ENCODE data around the gene SLC25A38. TPM values are rescaled to one million over a fixed set of nuclear protein-coding genes. Genes with fewer than 3 reads are reported as not detected.
"Not testable (repeated sequence)": the region's sequence is repeated elsewhere in the genome, so short reads cannot be mapped to it uniquely, and the experiment has no call there.

SLC25A38 gene
- total RNA-seq, 4 donors from 2014 or later, result 20.3 to 45.7 (median 36.1) TPM

- DNase-seq (ENCODE audit: extremely low spot score), result no peak
- H3K4me3 ChIP-seq, result no peak overlapping the region
- intact Hi-C loops (cut with DNase I), result no loop called here
- no peaks in the 10 kb centered on the region for H3K36me3 ChIP-seq
- 83% methylated on average over 3 of the region's 3 CpGs for WGBS
- no peak overlapping the region for H3K27ac ChIP-seq (replicated peaks in 1 of 4)
- H3K4me1 ChIP-seq, result no peaks in the 10 kb centered on the region
- H3K27me3 ChIP-seq, result no peaks in the 10 kb centered on the region
- no peaks in the 10 kb centered on the region for H3K9me3 ChIP-seq
- TF ChIP-seq CTCF (IDR thresholded peaks at IDR 0.05), result no peak
- no peak for TF ChIP-seq EP300 (IDR thresholded peaks at IDR 0.05)
- no peak for TF ChIP-seq POLR2AphosphoS5 (IDR thresholded peaks at IDR 0.05)
- TF ChIP-seq POLR2A (IDR thresholded peaks at IDR 0.05; ENCODE audit: low read depth), result no peak
These were observed 24.8 kb upstream of the SLC25A38 start for GRCh38 chr3:39358333-39358732.

- Histone ChIP-seq H3K4me1 (no peaks in the 10 kb centered on the region), H3K36me3 (no peaks in the 10 kb centered on the region), H3K27ac (replicated peaks in 1 of 4) (no peak overlapping the region), H3K4me3 (no peak overlapping the region), H3K27me3 (no peaks in the 10 kb centered on the region), H3K9me3 (no peaks in the 10 kb centered on the region)
- intact Hi-C loops (cut with DNase I), result no loop called here
- DNase-seq (ENCODE audit: extremely low spot score), result no peak
- 64% methylated on average over 7 of the region's 8 CpGs for WGBS
- TF ChIP-seq CTCF (IDR thresholded peaks at IDR 0.05) (no peak), POLR2A (IDR thresholded peaks at IDR 0.05; ENCODE audit: low read depth) (no peak), POLR2AphosphoS5 (IDR thresholded peaks at IDR 0.05) (no peak), EP300 (IDR thresholded peaks at IDR 0.05) (no peak)
These were observed 21.8 kb upstream of the SLC25A38 start for GRCh38 chr3:39361252-39361927.

GRCh38 chr3:39362192-39362591, 21.0 kb upstream of the SLC25A38 start:
- WGBS, result 50% methylated on average over 1 of the region's 3 CpGs
- no peak for DNase-seq (ENCODE audit: extremely low spot score)
- TF ChIP-seq POLR2AphosphoS5 (IDR thresholded peaks at IDR 0.05) (no peak), CTCF (IDR thresholded peaks at IDR 0.05) (no peak), POLR2A (IDR thresholded peaks at IDR 0.05; ENCODE audit: low read depth) (no peak), EP300 (IDR thresholded peaks at IDR 0.05) (no peak)

GRCh38 chr3:39362812-39363211, 20.4 kb upstream of the SLC25A38 start:
- Histone ChIP-seq H3K27me3 (no peaks in the 10 kb centered on the region), H3K4me3 (no peak overlapping the region), H3K27ac (replicated peaks in 1 of 4) (no peak overlapping the region), H3K36me3 (no peaks in the 10 kb centered on the region), H3K9me3 (no peaks in the 10 kb centered on the region), H3K4me1 (no peaks in the 10 kb centered on the region)
- TF ChIP-seq POLR2AphosphoS5 (IDR thresholded peaks at IDR 0.05), result no peak
- TF ChIP-seq EP300 (IDR thresholded peaks at IDR 0.05), result no peak
- no peak for TF ChIP-seq CTCF (IDR thresholded peaks at IDR 0.05)
- TF ChIP-seq POLR2A (IDR thresholded peaks at IDR 0.05; ENCODE audit: low read depth), result no peak
- 78% methylated on average over 2 of the region's 2 CpGs for WGBS
- intact Hi-C loops (cut with DNase I), result no loop called here
- no peak for DNase-seq (ENCODE audit: extremely low spot score)

More at GRCh38 chr3:39362192-39362591, 21.0 kb upstream of the SLC25A38 start:
- intact Hi-C loops (cut with DNase I), result no loop called here
- Histone ChIP-seq H3K36me3 (no peaks in the 10 kb centered on the region), H3K4me1 (no peaks in the 10 kb centered on the region), H3K27me3 (no peaks in the 10 kb centered on the region), H3K9me3 (no peaks in the 10 kb centered on the region), H3K4me3 (no peak overlapping the region), H3K27ac (replicated peaks in 1 of 4) (no peak overlapping the region)

GRCh38 chr3:39370450-39370849, 12.7 kb upstream of the SLC25A38 start:
- H3K36me3 ChIP-seq; H3K27ac ChIP-seq (replicated peaks in 1 of 4); H3K9me3 ChIP-seq; H3K4me1 ChIP-seq; H3K4me3 ChIP-seq; DNase-seq (ENCODE audit: extremely low spot score); H3K27me3 ChIP-seq; intact Hi-C loops (cut with DNase I): not testable (repeated sequence)
- WGBS, result 85% methylated on average over 4 of the region's 4 CpGs

All from esophagus muscularis mucosa (tissue), 4 donors.